DOHH2 (cell line): ENCODE data around the gene RNF135.

Source experiments
- CTCF ChIP-seq: fragments of 200-600 bp; sonication (generic); IDR thresholded peaks from one replicate; pipeline ENCODE4 v1.5.1; 2014; ENCODE audit warnings: antibody characterized with exemption, mild to moderate bottlenecking, low read depth, low read length; ENCODE audit not compliant: poor library complexity, severe bottlenecking
- EZH2phosphoT487 ChIP-seq: fragments of 200-600 bp; sonication (generic); IDR thresholded peaks from 2 replicates; pipeline ENCODE4 v1.6.1; 2017; ENCODE audit warnings: borderline replicate concordance, mild to moderate bottlenecking, antibody characterized with exemption, low read length, moderate library complexity, mixed read lengths

- TF ChIP-seq CTCF, result no peak
- TF ChIP-seq EZH2phosphoT487, result no peak
Observed at GRCh38 chr17:30995347-30995746, 24.5 kb downstream of the RNF135 start.
